SU-DHL-6 (cell line): ENCODE data around the gene GPR87.

Experiments
- CTCF ChIP-seq: fragments of 200-600 bp; sonication (generic); IDR thresholded peaks from one replicate; pipeline ENCODE4 v1.5.1; 2017; ENCODE audit warnings: antibody characterized with exemption, mild to moderate bottlenecking, low read length, moderate library complexity; ENCODE audit not compliant: insufficient read depth, poor library complexity, severe bottlenecking
- EZH2phosphoT487 ChIP-seq: fragments of 200-600 bp; sonication (generic), shearing (Covaris generic); conservative IDR thresholded peaks from 2 replicates; pipeline ENCODE4 v1.6.1; 2018; ENCODE audit warnings: mild to moderate bottlenecking, antibody characterized with exemption, low read length, moderate library complexity, mixed read lengths

DNA sequence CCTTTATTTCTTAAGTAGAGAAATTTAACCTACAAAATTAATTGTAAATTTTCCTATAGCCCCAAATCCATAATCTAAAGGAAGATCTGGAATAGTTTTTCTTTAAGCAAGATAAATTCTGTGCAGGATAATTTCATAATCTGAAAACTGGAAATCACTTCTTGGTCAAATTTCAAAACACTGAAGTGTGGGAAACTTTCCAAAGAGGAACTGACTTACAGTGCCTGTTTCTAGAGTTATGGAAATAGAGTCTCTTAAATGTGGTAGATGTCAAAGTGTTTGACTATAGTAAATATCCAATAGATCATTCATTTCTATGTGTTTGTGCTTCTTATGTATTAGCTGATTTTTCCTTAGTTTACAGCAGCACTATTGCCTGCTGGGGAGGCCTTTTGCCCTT lies 14.3 kb upstream of the GPR87 start:
- TF ChIP-seq CTCF = no peak
- TF ChIP-seq EZH2phosphoT487 = no peak
